Stimulated activated CD8-positive, alpha-beta memory T cell treated with anti-CD3 and anti-CD28 coated beads, Interleukin-2, amount 100 ng/mL, for 48 hours (primary cell): ENCODE measurements around the gene UBXN6.
A peak's percentile ranks its signal among the peaks of the same experiment; 100 is the strongest.

Experiments
- DNase-seq, 2 donors: peaks; one replicate each; pipeline ENCODE4 v3.0.0-alpha.2; 2020; ENCODE audit warnings: low read depth in 2 of 2

UBXN6 gene

GRCh38 chr19:4493929-4494690 lies 36.5 kb upstream of the UBXN6 start:
- DNase-seq: no peak

GRCh38 chr19:4493104-4493928 lies 35.7 kb upstream of the UBXN6 start:
- DNase-seq: no peak

GRCh38 chr19:4492337-4493103 lies 34.9 kb upstream of the UBXN6 start:
- DNase-seq: no peak

GRCh38 chr19:4491446-4491845 lies 33.9 kb upstream of the UBXN6 start:
- DNase-seq: no peak

DNA sequence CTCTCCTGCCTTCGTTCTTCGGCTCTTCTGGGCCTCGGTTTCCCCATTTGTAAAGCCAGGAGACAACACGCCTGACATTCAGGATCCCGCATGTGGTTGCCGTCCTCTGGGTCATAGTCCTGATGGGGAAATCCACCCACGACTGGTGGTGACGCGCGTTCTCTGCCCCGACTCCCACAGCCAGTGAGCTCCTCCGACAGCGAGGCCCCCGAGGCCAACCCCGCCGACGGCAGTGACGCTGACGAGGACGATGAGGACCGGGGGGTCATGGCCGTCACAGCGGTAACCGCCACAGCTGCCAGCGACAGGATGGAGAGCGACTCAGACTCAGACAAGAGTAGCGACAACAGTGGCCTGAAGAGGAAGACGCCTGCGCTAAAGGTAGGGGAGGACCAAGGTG lies 30.9 kb upstream of the UBXN6 start:
- no peak for DNase-seq

DNA sequence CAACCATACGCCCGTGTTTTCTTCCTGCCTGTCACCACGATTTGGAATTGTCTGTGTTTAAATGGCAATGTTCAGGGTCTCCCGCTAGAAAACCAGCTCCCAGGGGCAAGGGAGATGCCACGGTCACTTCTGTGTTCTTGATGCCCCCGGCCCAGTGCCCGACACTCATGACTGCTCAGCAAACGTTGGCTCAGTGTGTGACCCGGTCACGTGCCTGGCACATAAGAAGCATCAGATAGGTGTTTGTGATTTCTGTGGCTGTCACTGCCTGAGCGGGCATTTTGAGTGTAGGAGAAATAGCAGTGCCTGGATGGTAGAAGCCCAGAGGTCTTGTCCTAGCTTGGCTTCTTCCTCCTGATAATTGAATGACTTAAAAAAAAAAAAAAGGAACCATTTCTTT lies 30.0 kb upstream of the UBXN6 start:
- no peak for DNase-seq

GRCh38 chr19:4483385-4483784 lies 25.8 kb upstream of the UBXN6 start:
- DNase-seq: no peak

DNA sequence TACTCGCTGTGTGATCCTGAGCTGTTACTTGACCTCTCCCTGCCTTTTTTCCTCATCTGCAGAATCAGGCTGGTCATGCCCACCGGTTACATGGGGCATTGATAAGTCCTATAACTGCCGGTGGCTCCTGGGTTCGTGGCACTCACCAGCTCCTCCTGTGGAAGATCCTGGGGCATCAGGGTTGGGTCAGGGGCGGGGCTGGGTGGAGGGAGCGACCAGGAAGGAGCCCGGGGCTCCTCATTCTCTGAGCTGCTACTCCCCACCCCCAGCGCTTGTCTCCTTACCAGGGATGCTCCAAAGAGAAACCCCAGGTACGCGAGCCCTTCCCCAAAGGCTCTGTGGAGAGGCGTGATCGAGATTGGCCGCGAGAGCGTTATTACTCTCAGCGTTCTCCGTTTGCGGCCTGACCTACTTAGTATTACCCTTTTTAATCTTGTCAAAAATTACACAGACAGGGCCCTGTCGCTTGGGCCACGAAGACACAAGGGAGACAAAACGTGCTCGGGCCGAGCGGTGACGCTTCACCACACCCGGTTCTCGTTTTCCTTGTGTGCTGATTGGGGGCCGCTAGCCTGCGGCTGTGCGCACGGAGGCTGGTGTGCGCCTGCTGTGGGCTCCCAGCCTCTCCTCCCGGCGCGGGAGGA lies 25.2 kb upstream of the UBXN6 start:
- no peak for DNase-seq

DNA sequence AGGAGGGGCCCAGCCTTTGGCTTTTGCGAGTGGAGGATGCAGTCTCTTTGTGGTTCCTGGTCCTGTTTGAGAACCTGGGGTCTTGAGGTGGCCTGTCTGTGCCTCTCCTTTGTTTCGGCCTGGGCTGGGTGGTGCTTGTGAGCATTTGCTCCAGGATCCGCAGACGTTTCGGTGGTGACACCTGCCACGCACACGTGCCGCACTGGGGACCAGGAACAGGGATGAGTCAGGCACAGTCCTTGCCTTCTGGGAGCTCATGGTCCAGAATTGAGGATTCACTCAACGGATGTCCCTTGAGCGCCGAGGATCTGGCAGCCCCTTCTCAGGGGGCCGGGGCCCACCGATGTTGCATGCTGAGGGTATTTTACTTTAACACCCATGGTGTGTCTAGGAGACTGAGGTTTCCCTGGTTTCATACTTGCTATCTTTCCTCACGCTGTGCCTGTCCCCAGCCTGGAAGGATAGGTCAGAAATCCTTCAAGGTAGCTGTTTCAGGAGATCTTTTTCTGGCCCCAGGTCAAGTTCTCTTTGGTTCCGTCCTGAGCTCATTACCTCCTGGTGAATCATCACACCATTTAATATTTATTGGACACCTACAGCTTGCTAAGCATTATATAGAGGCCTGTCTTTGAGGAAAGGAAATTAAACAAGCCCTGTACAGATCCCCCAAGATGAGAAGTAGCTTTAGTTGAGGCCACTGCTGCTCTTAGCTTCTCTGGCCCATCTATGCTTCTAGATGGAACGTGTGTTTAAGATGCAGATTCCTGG lies 19.6 kb upstream of the UBXN6 start:
- DNase-seq: no peak

- DNase-seq: peak in 1 of 2 donors; percentile 21
Observed at GRCh38 chr19:4474514-4475022, 17.0 kb upstream of the UBXN6 start.

DNA sequence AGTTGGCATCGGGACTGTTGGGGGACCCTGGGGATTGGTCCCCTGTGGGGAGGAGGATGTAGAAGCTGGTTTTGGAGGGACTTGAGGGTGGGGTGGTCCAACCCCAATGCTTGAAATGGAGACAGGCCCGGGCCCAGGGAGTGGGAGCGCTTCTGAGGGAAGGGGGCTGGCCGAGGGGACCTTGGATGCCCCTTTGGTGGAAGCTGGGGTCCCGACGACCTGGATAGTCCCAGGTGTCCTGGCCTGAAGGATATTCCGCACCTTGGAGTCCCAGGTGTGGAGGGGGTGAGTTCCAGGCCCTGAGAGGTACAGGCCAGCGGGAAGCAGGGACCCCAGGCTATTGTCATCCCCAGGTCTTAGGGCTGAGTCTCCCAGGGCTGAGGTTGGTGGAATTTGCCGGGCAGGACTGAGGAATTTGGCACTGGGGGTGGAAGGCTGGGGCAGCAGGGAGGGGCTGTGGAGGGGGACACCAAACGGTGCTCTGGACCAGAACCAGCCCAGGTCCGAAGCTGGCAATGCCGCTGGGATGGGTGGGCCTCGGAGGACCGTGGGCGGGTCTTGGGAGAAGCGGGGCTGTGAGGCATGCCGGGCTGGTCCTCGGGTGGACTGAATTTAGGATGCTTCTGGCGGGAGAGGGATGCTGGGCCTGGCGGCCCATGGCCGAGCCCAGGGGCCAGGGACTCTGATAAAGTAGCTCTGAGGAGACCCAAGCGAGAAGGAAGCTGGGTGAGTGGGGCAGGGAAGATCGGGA lies 16.3 kb upstream of the UBXN6 start:
- DNase-seq: no peak

GRCh38 chr19:4473011-4473762 lies 15.6 kb upstream of the UBXN6 start:
- no peak for DNase-seq

DNA sequence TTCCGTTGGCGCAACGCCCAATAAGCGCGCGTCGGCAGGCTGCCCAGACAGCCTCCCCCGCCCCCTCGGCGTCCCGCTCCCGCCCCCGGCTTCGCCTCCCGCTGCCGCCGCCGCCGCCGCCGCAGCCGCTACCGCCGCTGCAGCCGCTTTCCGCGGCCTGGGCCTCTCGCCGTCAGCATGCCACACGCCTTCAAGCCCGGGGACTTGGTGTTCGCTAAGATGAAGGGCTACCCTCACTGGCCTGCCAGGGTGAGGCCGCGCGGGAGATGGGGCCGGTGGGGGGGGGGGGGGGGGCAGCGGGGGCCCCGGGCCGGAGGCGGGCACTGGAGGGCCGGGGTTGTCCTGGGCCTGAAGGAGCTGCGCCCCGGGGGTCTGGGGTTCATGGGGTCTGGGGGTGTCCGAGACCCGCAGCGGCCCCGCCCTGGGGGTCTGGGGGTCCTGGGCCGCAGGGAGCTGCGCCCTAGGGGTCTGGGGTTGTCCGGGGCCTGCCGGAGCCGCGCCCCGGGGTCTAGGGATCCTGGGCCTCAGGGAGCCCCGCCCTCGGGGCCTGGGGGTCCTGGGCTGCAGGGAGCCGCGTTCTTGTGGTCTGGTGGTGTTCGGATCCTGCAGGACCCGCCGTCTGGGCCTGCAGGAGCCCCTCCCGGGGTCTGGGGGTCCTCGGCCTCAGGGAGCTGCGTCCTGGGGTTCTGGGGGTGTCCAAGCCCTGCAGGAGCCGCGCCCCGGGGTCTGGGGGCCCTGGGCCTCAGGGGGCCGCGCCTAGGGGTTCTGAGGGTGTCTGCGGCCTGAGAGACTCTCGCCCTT lies 14.8 kb upstream of the UBXN6 start, which contains the start of gene HDGFL2:
TSS of gene HDGFL2 (plus strand) at position 124 of the 801 bp plus-strand sequence. CDS start at position 178, 54 bp downstream.
- DNase-seq: peak in 1 of 2 donors; percentile 94

GRCh38 chr19:4471403-4472173 lies 14.0 kb upstream of the UBXN6 start:
- peak; percentile 90 to 93 for DNase-seq

DNA sequence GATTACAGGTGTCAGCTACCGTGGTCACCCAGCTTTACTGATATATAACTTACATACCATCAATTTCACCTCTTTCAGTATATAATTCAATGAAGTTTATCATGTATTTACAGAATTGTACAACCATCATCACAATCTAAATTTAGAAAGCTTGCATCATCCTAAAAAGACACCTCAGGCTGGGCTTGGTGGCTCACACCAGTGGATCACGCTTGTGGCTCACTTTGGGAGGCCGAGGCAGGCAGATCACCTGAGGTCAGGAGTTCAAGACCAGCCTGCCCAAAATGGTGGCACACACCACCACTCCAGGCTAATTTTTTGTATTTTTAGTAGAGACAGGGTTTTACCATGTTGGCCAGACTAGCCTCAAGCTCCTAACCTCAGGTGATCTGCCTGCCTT lies 10.2 kb upstream of the UBXN6 start:
- no peak for DNase-seq

DNA sequence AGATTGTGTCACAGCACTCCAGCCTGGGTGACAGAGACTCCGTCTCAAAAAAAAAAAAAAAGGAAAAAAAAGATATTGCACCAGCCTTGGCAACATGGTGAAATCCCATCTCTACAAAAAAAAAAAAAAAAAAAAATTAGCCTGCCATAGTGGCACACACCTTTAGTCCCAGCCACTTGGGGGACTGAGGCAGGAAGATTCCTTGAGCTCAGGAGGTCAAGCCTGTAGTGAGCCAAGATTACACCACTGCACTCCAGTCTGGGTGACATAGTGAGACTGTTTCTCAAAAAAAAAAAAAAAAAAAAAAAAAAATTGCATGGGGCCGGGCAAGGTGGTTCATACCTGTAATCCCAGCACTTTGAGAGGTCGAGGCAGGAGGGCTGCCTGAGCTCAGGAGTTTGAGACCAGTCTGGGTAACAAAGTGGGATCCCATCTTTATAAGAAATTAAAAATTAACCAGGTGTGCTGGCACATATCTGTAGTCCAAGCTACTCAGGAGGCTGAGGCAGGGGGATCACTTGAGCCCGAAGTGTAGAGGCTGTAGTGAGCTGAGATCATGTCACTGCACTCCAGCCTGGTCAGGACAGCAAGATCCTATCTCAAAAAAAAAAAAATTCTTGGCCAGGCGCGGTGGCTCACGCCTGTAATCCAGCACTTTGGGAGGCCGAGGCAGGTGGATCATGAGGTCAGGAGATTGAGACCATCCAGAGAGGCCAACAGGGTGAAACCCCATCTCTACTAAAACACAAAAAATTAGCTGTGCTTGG lies 7.4 kb upstream of the UBXN6 start:
- DNase-seq: no peak
